K562 (cell line): ENCODE data around the gene ZNF726. TPM values are rescaled to one million over a fixed set of nuclear protein-coding genes. Genes with fewer than 3 reads are reported as not detected.

Source experiments
- ATAC-seq: fragments of 200-7000 bp; cut with Tn5 transposase; 3 replicates; pipeline ENCODE4 v1.9.1; 2020; ENCODE audit warnings: moderate library complexity
- BruUV-seq: library from RNA; stranded (reverse); fragments of 400-500 nt; replicated peaks from 2 replicates; lab custom pipeline; 2021; lab: Mats Ljungman, UMichigan
- CTCF ChIA-PET: fragments of 300-600 bp; formaldehyde crosslinking; extraction: SDS; loops from one replicate; lab custom pipeline; 2021; ENCODE audit warnings: low intra/inter-chr PET ratio; lab: Yijun Ruan, JAX
- POLR2A ChIA-PET: fragments of 300-600, 350-650 bp; sonication (Branson Sonifier 250); formaldehyde crosslinking; extraction: SDS; loops from one replicate; lab custom pipeline; 2021; ENCODE audit warnings: antibody characterized with exemption, inconsistent platforms; lab: Yijun Ruan, JAX
- DNase-seq, 4 experiments: peaks; one replicate each; pipeline versions ENCODE4 v3.0.0 to v3.0.0-alpha.2; 2011 to 2018; ENCODE audit warnings: low spot score in 3 of 4, mixed read lengths in 3 of 4; ENCODE audit errors: extremely low read depth in 1 of 4
- FAIRE-seq: peaks from 2 replicates; lab custom pipeline; 2011; peaks lifted over from hg19 to GRCh38; lab: Jason Lieb, UNC
- H2AFZ ChIP-seq: 2 replicates; pipeline ENCODE4 v1.6.0; 2011; ENCODE audit warnings: low read depth, low read length, control low read depth, inconsistent platforms
- H3K27ac ChIP-seq: fragments of 200-600 bp; 3 replicates; pipeline ENCODE4 v1.8.0; 2011; ENCODE audit warnings: low read depth, mild to moderate bottlenecking, control low read depth, inconsistent platforms, low read length, moderate library complexity, mixed read lengths; ENCODE audit errors: extremely low read depth
- H3K27me3 ChIP-seq, 2 experiments: fragments of 300-600 bp in 1 of 2; 2 replicates in 1 of 2; 3 replicates in 1 of 2; pipeline versions ENCODE4 v1.6.0 to v1.8.0; 2011; ENCODE audit warnings: inconsistent platforms in 2 of 2, low read length in 2 of 2, mild to moderate bottlenecking in 1 of 2, mixed read lengths in 1 of 2, moderate library complexity in 1 of 2; ENCODE audit not compliant: control insufficient read depth in 2 of 2, insufficient read depth in 2 of 2
- H3K36me3 ChIP-seq: fragments of 300-600 bp; 3 replicates; pipeline ENCODE4 v1.8.0; 2011; ENCODE audit warnings: mild to moderate bottlenecking, low read length, inconsistent platforms; ENCODE audit not compliant: control insufficient read depth, insufficient read depth
- H3K4me1 ChIP-seq, 2 experiments: fragments of 200-600 bp in 1 of 2; replicated peaks in 1 of 2; 2 replicates in 1 of 2; 3 replicates in 1 of 2; pipeline versions ENCODE4 v1.5.1 to v1.8.0; 2011; ENCODE audit warnings: inconsistent platforms in 2 of 2, low read length in 2 of 2, mild to moderate bottlenecking in 1 of 2, mixed read lengths in 1 of 2, moderate library complexity in 1 of 2; ENCODE audit not compliant: control insufficient read depth in 2 of 2, insufficient read depth in 2 of 2
- H3K4me2 ChIP-seq: 2 replicates; pipeline ENCODE4 v1.6.1; 2011; ENCODE audit warnings: low read length, control low read depth, inconsistent platforms, mixed read lengths; ENCODE audit not compliant: insufficient read depth
- H3K4me3 ChIP-seq: fragments of 200-600 bp; sonication (generic), shearing (Covaris generic); 2 replicates; pipeline ENCODE4 v1.5.1; 2016; ENCODE audit warnings: control low read depth, inconsistent platforms
- H3K79me2 ChIP-seq: fragments of 200-600 bp; 3 replicates; pipeline ENCODE4 v1.8.0; 2011; ENCODE audit warnings: low read length, inconsistent platforms; ENCODE audit not compliant: control insufficient read depth, insufficient read depth
- H3K9ac ChIP-seq, 2 experiments: 2 replicates each; pipeline versions ENCODE4 v1.6.0 to v1.6.1; 2011; ENCODE audit warnings: low read depth in 2 of 2, low read length in 2 of 2, control low read depth in 1 of 2, inconsistent platforms in 1 of 2, mild to moderate bottlenecking in 1 of 2, mixed read lengths in 1 of 2; ENCODE audit not compliant: insufficient read depth in 1 of 2
- H3K9me1 ChIP-seq: one replicate; pipeline ENCODE4 v1.6.0; 2011; ENCODE audit warnings: inconsistent platforms, mild to moderate bottlenecking, low read length, moderate library complexity; ENCODE audit not compliant: control insufficient read depth, insufficient read depth
- H3K9me3 ChIP-seq: replicated peaks from 2 replicates; pipeline ENCODE4 v1.5.1; 2011; ENCODE audit warnings: low read depth, low read length, inconsistent platforms; ENCODE audit not compliant: control insufficient read depth, insufficient read depth
- H4K20me1 ChIP-seq: replicated peaks from 2 replicates; pipeline ENCODE4 v1.6.1; 2011; ENCODE audit warnings: low read length, inconsistent platforms, mixed read lengths; ENCODE audit not compliant: control insufficient read depth, insufficient read depth
- CAMTA2 ChIP-seq: fragments of 250-450 bp; sonication (Bioruptor Pico); conservative IDR thresholded peaks from 2 replicates; pipeline ENCODE4 v1.5.1; 2022
- NCOA1 ChIP-seq: fragments of 450-650 bp; IDR thresholded peaks from 2 replicates; pipeline ENCODE4 v1.6.1; 2016; ENCODE audit warnings: low read depth
- NR4A1 ChIP-seq, 2 experiments: fragments of 250-450 bp in 1 of 2; fragments of 450-650 bp in 1 of 2; sonication (Bioruptor Pico) in 1 of 2; IDR thresholded peaks; 2 replicates each; pipeline versions ENCODE4 v1.4.0 to v1.6.1; 2016 to 2020; ENCODE audit warnings: mild to moderate bottlenecking in 2 of 2, missing compliant biosample characterization in 1 of 2, missing genetic modification characterization in 1 of 2, moderate library complexity in 1 of 2
- PTBP1 ChIP-seq: fragments of 200-400 bp; formaldehyde crosslinking; IDR thresholded peaks from 2 replicates; pipeline ENCODE4 v1.6.1; 2017; ENCODE audit warnings: low read depth, low read length
- TARDBP ChIP-seq: fragments of 450-650 bp; IDR thresholded peaks from 2 replicates; pipeline ENCODE4 v1.6.1; 2016
- ZNF121 ChIP-seq: sonication (generic); formaldehyde crosslinking; conservative IDR thresholded peaks from 2 replicates; pipeline ENCODE4 v1.8.0; 2022; ENCODE audit warnings: missing genetic modification reagents
- ZNF583 ChIP-seq: fragments of 250-450 bp; sonication (Bioruptor Pico); IDR thresholded peaks from 2 replicates; pipeline ENCODE4 v1.4.0; 2020
- ZNF780A ChIP-seq: fragments of 250-450 bp; sonication (Bioruptor Pico); IDR thresholded peaks from 2 replicates; pipeline ENCODE4 v1.5.0; 2021; ENCODE audit warnings: mild to moderate bottlenecking
- WGBS: fragments of 100-300 bp; shearing (Covaris generic); methylation state at CpG from one replicate; pipeline ENCODE4 v1.1.6; 2016; ENCODE audit warnings: low coverage, mixed read lengths; ENCODE audit not compliant: insufficient coverage; ENCODE audit errors: missing lambda C conversion rate; 5-methylcytosine and 5-hydroxymethylcytosine counted together
- in situ Hi-C: fragments of 300-500 bp; cut with MboI; formaldehyde crosslinking; loops from 4 replicates; pipeline ENCODE4 v1.15.0; 2018; ENCODE audit warnings: inconsistent platforms, mixed read lengths
- intact Hi-C: fragments of 100-400 bp; cut with micrococcal nuclease; formaldehyde crosslinking; loops from 2 replicates; pipeline ENCODE4 v1.14.2; 2022
- polyA plus RNA-seq, 8 experiments: library from polyadenylated mRNA; depleted of rRNA in 4 of 8; stranded (reverse) in 5 of 8; unstranded in 3 of 8; fragments of >200 nt; fragmentation: Nextera tagmentation in 2 of 8; fragmentation: Illumina TruSeq in 1 of 8; extraction: Ambion mirVana in 2 of 8; extraction: Trizol in 1 of 8; gene quantifications; 2 replicates each; pipeline versions ENCODE4 v1.2.1 to v1.2.3, GENCODE V29; 2011 to 2014; ENCODE audit warnings: inconsistent platforms in 1 of 8, missing spikeins in 1 of 8
- total RNA-seq, 7 experiments: library from RNA; depleted of rRNA in 6 of 7; stranded (reverse); fragments of >200 nt in 6 of 7; fragmentation: Illumina TruSeq in 2 of 7; extraction: Trizol in 2 of 7; gene quantifications; 2 replicates each; pipeline versions ENCODE4 v1.2.1 to v1.2.3, GENCODE V29; 2011 to 2021; ENCODE audit warnings: low replicate concordance in 1 of 7
- TF ChIP-seq, protein P1 (sequence below), 2 experiments: fragments of 450-650 bp; conservative IDR thresholded peaks; 2 replicates each; pipeline ENCODE4 v1.6.1; 2017; ENCODE audit warnings: mild to moderate bottlenecking in 2 of 2, moderate library complexity in 2 of 2
- TF ChIP-seq, protein P2 (sequence below): fragments of 450-650 bp; formaldehyde crosslinking; IDR thresholded peaks from 2 replicates; pipeline ENCODE4 v1.4.0; 2022; ENCODE audit warnings: missing genetic modification characterization

Gene ZNF726
- total and polyA plus RNA-seq, 9 of the 15 experiments (the other 6 are each of a cell fraction or from before 2014, with no cell fraction given): 8.6 to 20.8 (median 14.6) TPM

DNA sequence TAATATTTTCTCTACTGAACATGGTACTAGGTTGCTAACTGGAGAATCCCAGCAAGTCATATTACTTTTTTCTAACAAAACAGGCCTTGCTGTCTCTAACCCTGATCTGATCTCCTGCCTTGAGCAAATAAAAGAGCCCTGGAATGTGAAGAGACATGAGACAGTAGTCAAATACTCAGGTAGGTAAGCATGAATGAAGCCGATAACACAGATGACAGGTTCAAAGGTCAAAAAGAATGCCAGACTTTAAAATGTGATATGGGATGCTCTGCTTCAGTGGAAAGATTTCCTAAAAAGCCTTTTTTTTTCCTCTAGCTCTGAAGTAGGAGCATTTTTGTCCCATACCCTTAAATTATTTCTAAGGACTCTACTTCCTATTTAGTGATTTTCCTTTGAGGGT is 28.7 kb downstream of the ZNF726 start:
- POLR2A ChIA-PET: no interaction called here
- BruUV-seq: no TSS peak
- H3K9me3 ChIP-seq: no peaks in the 10 kb centered on the region
- in situ Hi-C loops (no loop called here), intact Hi-C loops (no loop called here)
- H3K27me3 ChIP-seq: no peaks in the 10 kb centered on the region
- H3K4me3 ChIP-seq: no peak overlapping the region
- ATAC-seq (no peak), FAIRE-seq (no peak), DNase-seq (no peak)
- H3K9ac ChIP-seq: no peak overlapping the region
- H3K79me2 ChIP-seq: no peaks in the 10 kb centered on the region
- 14% methylated on average over 1 of the region's 1 CpG for whole genome bisulfite sequencing
- no peak overlapping the region for H3K27ac ChIP-seq
- no peaks in the 10 kb centered on the region for H3K9me1 ChIP-seq
- no peaks in the 10 kb centered on the region for H4K20me1 ChIP-seq
- CTCF ChIA-PET: no interaction called here
- TF ChIP-seq, protein P1, sequence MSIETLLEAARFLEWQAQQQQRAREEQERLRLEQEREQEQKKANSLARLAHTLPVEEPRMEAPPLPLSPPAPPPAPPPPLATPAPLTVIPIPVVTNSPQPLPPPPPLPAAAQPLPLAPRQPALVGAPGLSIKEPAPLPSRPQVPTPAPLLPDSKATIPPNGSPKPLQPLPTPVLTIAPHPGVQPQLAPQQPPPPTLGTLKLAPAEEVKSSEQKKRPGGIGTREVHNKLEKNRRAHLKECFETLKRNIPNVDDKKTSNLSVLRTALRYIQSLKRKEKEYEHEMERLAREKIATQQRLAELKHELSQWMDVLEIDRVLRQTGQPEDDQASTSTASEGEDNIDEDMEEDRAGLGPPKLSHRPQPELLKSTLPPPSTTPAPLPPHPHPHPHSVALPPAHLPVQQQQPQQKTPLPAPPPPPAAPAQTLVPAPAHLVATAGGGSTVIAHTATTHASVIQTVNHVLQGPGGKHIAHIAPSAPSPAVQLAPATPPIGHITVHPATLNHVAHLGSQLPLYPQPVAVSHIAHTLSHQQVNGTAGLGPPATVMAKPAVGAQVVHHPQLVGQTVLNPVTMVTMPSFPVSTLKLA (conservative IDR thresholded peaks at IDR 0.05): no peak
- TF ChIP-seq, protein P2, sequence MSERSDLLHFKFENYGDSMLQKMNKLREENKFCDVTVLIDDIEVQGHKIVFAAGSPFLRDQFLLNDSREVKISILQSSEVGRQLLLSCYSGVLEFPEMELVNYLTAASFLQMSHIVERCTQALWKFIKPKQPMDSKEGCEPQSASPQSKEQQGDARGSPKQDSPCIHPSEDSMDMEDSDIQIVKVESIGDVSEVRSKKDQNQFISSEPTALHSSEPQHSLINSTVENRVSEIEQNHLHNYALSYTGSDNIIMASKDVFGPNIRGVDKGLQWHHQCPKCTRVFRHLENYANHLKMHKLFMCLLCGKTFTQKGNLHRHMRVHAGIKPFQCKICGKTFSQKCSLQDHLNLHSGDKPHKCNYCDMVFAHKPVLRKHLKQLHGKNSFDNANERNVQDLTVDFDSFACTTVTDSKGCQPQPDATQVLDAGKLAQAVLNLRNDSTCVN: no peak
- no peak for TF ChIP-seq TARDBP
- no peak for TF ChIP-seq ZNF121
- no peak for TF ChIP-seq NCOA1
- no peak for TF ChIP-seq ZNF583 (CRISPR knock-in tag)
- no peak for TF ChIP-seq ZNF780A (CRISPR knock-in tag)
- no peak for TF ChIP-seq PTBP1
- no peak for TF ChIP-seq NR4A1 (CRISPR knock-in tag; IDR thresholded peaks at IDR 0.05)
- TF ChIP-seq NR4A1 (tag; IDR thresholded peaks at IDR 0.05): no peak
- TF ChIP-seq CAMTA2 (CRISPR knock-in tag): no peak
- H2AFZ ChIP-seq: no peak overlapping the region
- H3K36me3 ChIP-seq: no peaks in the 10 kb centered on the region
- H3K4me2 ChIP-seq: no peak overlapping the region
- H3K4me1 ChIP-seq: no peaks in the 10 kb centered on the region
